HepG2 (cell line): ENCODE measurements around the gene NPSR1. TPM values are rescaled to one million over a fixed set of nuclear protein-coding genes. Genes with fewer than 3 reads are reported as not detected.

Experiments
- AKAP8 ChIP-seq: sonication (generic); formaldehyde crosslinking; IDR thresholded peaks from 2 replicates; pipeline ENCODE4 v1.5.1; 2020; ENCODE audit warnings: mild to moderate bottlenecking, missing genetic modification reagents
- CHD4 ChIP-seq: fragments of 200-600 bp; sonication (generic); IDR thresholded peaks from 2 replicates; pipeline ENCODE4 v1.7.0; 2017; ENCODE audit warnings: mild to moderate bottlenecking, low read length, borderline replicate concordance
- EHMT2 ChIP-seq: fragments of 200-600 bp; sonication (generic); IDR thresholded peaks from 2 replicates; pipeline ENCODE4 v1.7.0; 2017; ENCODE audit warnings: antibody characterized with exemption, low read depth, low read length, borderline replicate concordance
- FOXO4 ChIP-seq: sonication (generic); formaldehyde crosslinking; conservative IDR thresholded peaks from 2 replicates; pipeline ENCODE4 v1.8.1; 2023; ENCODE audit warnings: missing genetic modification reagents
- SOX13 ChIP-seq, 3 experiments: fragments of 450-650 bp in 1 of 3; sonication (generic) in 1 of 3; formaldehyde crosslinking in 1 of 3; IDR thresholded peaks in 2 of 3; conservative IDR thresholded peaks in 1 of 3; 2 replicates each; pipeline versions ENCODE4 v1.5.0 to v1.6.1; 2016 to 2020; ENCODE audit warnings: antibody characterized with exemption in 1 of 3, mild to moderate bottlenecking in 1 of 3, missing compliant biosample characterization in 1 of 3, missing genetic modification reagents in 1 of 3, moderate library complexity in 1 of 3
- TFDP1 ChIP-seq: IDR thresholded peaks from 2 replicates; pipeline ENCODE4 v1.6.1; 2016; ENCODE audit warnings: missing compliant biosample characterization, missing genetic modification reagents, borderline replicate concordance
- ZNF280D ChIP-seq: sonication (generic); formaldehyde crosslinking; IDR thresholded peaks from 2 replicates; pipeline ENCODE4 v1.5.1; 2020; ENCODE audit warnings: mild to moderate bottlenecking, missing genetic modification reagents
- ZNF318 ChIP-seq: sonication (generic); formaldehyde crosslinking; IDR thresholded peaks from 2 replicates; pipeline ENCODE4 v1.4.0; 2020; ENCODE audit warnings: mild to moderate bottlenecking, missing genetic modification reagents
- ZNF713 ChIP-seq: sonication (generic); formaldehyde crosslinking; IDR thresholded peaks from 2 replicates; pipeline ENCODE4 v1.4.0; 2020; ENCODE audit warnings: mild to moderate bottlenecking, missing genetic modification reagents
- ZNF784 ChIP-seq: sonication (generic); formaldehyde crosslinking; IDR thresholded peaks from 2 replicates; pipeline ENCODE4 v1.5.1; 2020; ENCODE audit warnings: missing genetic modification reagents, mild to moderate bottlenecking, borderline replicate concordance
- polyA plus RNA-seq, 8 experiments: library from polyadenylated mRNA; depleted of rRNA in 3 of 8; stranded (reverse) in 7 of 8; unstranded in 1 of 8; fragments of >200 nt; fragmentation: Illumina TruSeq in 4 of 8; extraction: Trizol in 4 of 8; gene quantifications; 2 replicates each; pipeline versions ENCODE4 v1.2.1 to v1.2.3, GENCODE V29; 2011 to 2016; ENCODE audit warnings: low read depth in 4 of 8, missing spikeins in 1 of 8, mixed read lengths in 1 of 8; ENCODE audit not compliant: insufficient read depth in 1 of 8
- total RNA-seq, 5 experiments: library from RNA; depleted of rRNA; stranded (reverse); fragments of >200 nt; fragmentation: Illumina TruSeq; extraction: Trizol; gene quantifications; 2 replicates each; pipeline ENCODE4 v1.2.3, GENCODE V29; 2016; ENCODE audit warnings: low read depth in 1 of 5

NPSR1 gene
- total and polyA plus RNA-seq, 2 of the 13 experiments (the other 11 are each of a cell fraction or from before 2014, with no cell fraction given): not detected

GRCh38 chr7:34747867-34748727 is 90.1 kb downstream of the NPSR1 start (continued):
- peak; percentile 83; the same call in 1 of the 2 replicates for TF ChIP-seq ZNF280D (CRISPR knock-in tag)
- peak; percentile 77; the same call in 1 of the 2 replicates for TF ChIP-seq EHMT2
- peak; percentile 40; the same call in 1 of the 2 replicates for TF ChIP-seq CHD4
- TF ChIP-seq ZNF784 (CRISPR knock-in tag): peak; percentile 75
- 0 out of 2 replicates have a peak, but pooled peaks have one; percentile 42 for TF ChIP-seq ZNF318 (CRISPR knock-in tag)
- TF ChIP-seq SOX13 (IDR thresholded peaks at IDR 0.05): peak; percentile 41; the same call in 1 of the 2 replicates
- TF ChIP-seq SOX13 (CRISPR knock-in tag; conservative IDR thresholded peaks at IDR 0.05 in 1 of 2, IDR thresholded peaks at IDR 0.05 in 1 of 2): peak in 1 of 2 experiments; percentile 91; a peak in 2 of 4 replicates
- TF ChIP-seq TFDP1 (CRISPR knock-in tag): 0 out of 2 replicates have a peak, but pooled peaks have one; percentile 48
- no peak for TF ChIP-seq FOXO4 (CRISPR knock-in tag)
- 0 out of 2 replicates have a peak, but pooled peaks have one; percentile 57 for TF ChIP-seq AKAP8
- no peak for TF ChIP-seq ZNF713 (CRISPR knock-in tag)
